ENCODE results near the gene HRK. TPM values are rescaled to one million over a fixed set of nuclear protein-coding genes. Genes with fewer than 3 reads are reported as not detected.

The HRK gene
- total RNA-seq, 1 experiment from 2014 or later: 0.55 TPM

- H3K4me1 ChIP-seq (replicated peaks; ENCODE audit: insufficient read depth): peaks cover 18% of the 10 kb centered on the region
- H3K9me3 ChIP-seq (ENCODE audit: insufficient read depth, low read depth): no peaks in the 10 kb centered on the region
- peak overlapping the region; percentile 45 for H3K27ac ChIP-seq
- no peaks in the 10 kb centered on the region for H3K36me3 ChIP-seq (ENCODE audit: low read depth)
- H3K4me2 ChIP-seq: peak overlapping the region; percentile 96
- BruUV-seq (replicated peaks): no TSS peak
- POLR2A ChIA-PET (ENCODE audit: unreplicated experiment): no interaction called here
- H2AFZ ChIP-seq: peak overlapping the region; percentile 78; the same call in 1 of the 2 replicates
- H3K4me3 ChIP-seq: peak overlapping the region; percentile 67
- H3K27me3 ChIP-seq (ENCODE audit: insufficient read depth, low read depth): peaks cover 3% of the 10 kb centered on the region; the same call in 1 of the 2 replicates
- CTCF ChIA-PET: interaction anchor here (1.2 kb wide), 1 partner anchor 145 kb away, joined by 3 read pairs; no protein-coding TSS in a partner anchor
- H3F3A ChIP-seq (ENCODE audit: insufficient read depth, low read depth): peaks cover 37% of the 10 kb centered on the region
- H3K79me2 ChIP-seq (ENCODE audit: low read depth): peaks cover 19% of the 10 kb centered on the region; the same call in 1 of the 2 replicates
- DNase-seq: peak; percentile 47 to 66
- no peaks in the 10 kb centered on the region for H4K20me1 ChIP-seq (ENCODE audit: insufficient read depth)
- H3K9me2 ChIP-seq (ENCODE audit: insufficient read depth): no peaks in the 10 kb centered on the region
- TF ChIP-seq EZH2 (IDR thresholded peaks at IDR 0.05; ENCODE audit: low read depth) (no peak), CTCF (conservative IDR thresholded peaks at IDR 0.05) (no peak)
- intact Hi-C loops (cut with micrococcal nuclease; ENCODE audit: unreplicated experiment): loop anchor here (1.0 to 2.0 kb wide), 2 partner anchors 36 to 144 kb away; no protein-coding TSS in a partner anchor
Measured at GRCh38 chr12:116880817-116881324, 370 bp downstream of the HRK start.

GRCh38 chr12:116880213-116880816 is 926 bp downstream of the HRK start:
- Histone ChIP-seq H3K27ac (peak overlapping the region; percentile 45), H3K36me3 (ENCODE audit: low read depth) (no peaks in the 10 kb centered on the region), H3K9me2 (ENCODE audit: insufficient read depth) (no peaks in the 10 kb centered on the region), H3F3A (ENCODE audit: insufficient read depth, low read depth) (peaks cover 37% of the 10 kb centered on the region), H4K20me1 (ENCODE audit: insufficient read depth) (no peaks in the 10 kb centered on the region), H3K9me3 (ENCODE audit: insufficient read depth, low read depth) (no peaks in the 10 kb centered on the region), H3K79me2 (ENCODE audit: low read depth) (peaks cover 19% of the 10 kb centered on the region; the same call in 1 of the 2 replicates), H3K4me2 (peak overlapping the region; percentile 96), H3K27me3 (ENCODE audit: insufficient read depth, low read depth) (peaks cover 3% of the 10 kb centered on the region; the same call in 1 of the 2 replicates), H2AFZ (peak overlapping the region; percentile 78; the same call in 1 of the 2 replicates), H3K4me3 (peak overlapping the region; percentile 67), H3K4me1 (replicated peaks; ENCODE audit: insufficient read depth) (peaks cover 18% of the 10 kb centered on the region)
- BruUV-seq (replicated peaks): no TSS peak
- TF ChIP-seq CTCF (conservative IDR thresholded peaks at IDR 0.05): no peak
- TF ChIP-seq EZH2 (IDR thresholded peaks at IDR 0.05; ENCODE audit: low read depth): no peak
- intact Hi-C loops (cut with micrococcal nuclease; ENCODE audit: unreplicated experiment): loop anchor here (2.0 kb wide), 1 partner anchor 36 kb away; no protein-coding TSS in a partner anchor
- ChIA-PET CTCF (interaction anchor here (1.2 kb wide), 1 partner anchor 144 kb away, joined by 3 read pairs; no protein-coding TSS in a partner anchor), POLR2A (ENCODE audit: unreplicated experiment) (interaction anchor here (0.5 to 0.6 kb wide), 2 partner anchors 9 to 12 kb away, joined by 3 to 4 read pairs; no protein-coding TSS in a partner anchor)
- DNase-seq: peak in 1 of 2 experiments; percentile 34

- Histone ChIP-seq H3K36me3 (ENCODE audit: low read depth) (0 out of 2 replicates have a peak, but pooled peaks cover 5% of the 10 kb centered on the region), H4K20me1 (ENCODE audit: insufficient read depth) (no peaks in the 10 kb centered on the region), H3K4me1 (replicated peaks; ENCODE audit: insufficient read depth) (peaks cover 18% of the 10 kb centered on the region), H3F3A (ENCODE audit: insufficient read depth, low read depth) (peaks cover 37% of the 10 kb centered on the region), H3K4me3 (peak overlapping the region; percentile 67), H2AFZ (peak overlapping the region; percentile 63; the same call in 1 of the 2 replicates), H3K27ac (peak overlapping the region; percentile 55), H3K4me2 (peak overlapping the region; percentile 96), H3K9me3 (ENCODE audit: insufficient read depth, low read depth) (peaks cover 1% of the 10 kb centered on the region; the same call in 1 of the 2 replicates), H3K9me2 (ENCODE audit: insufficient read depth) (no peaks in the 10 kb centered on the region), H3K27me3 (ENCODE audit: insufficient read depth, low read depth) (peaks cover 3% of the 10 kb centered on the region; the same call in 1 of the 2 replicates), H3K79me2 (ENCODE audit: low read depth) (peaks cover 19% of the 10 kb centered on the region; the same call in 1 of the 2 replicates)
- no TSS peak for BruUV-seq (replicated peaks)
- ChIA-PET POLR2A (ENCODE audit: unreplicated experiment) (interaction anchor here (0.5 kb wide), 1 partner anchor 13 kb away, joined by 4 read pairs; no protein-coding TSS in a partner anchor), CTCF (interaction anchor here (1.2 kb wide), 1 partner anchor 143 kb away, joined by 3 read pairs; no protein-coding TSS in a partner anchor)
- DNase-seq: peak in 1 of 2 experiments; percentile 37
- TF ChIP-seq EZH2 (IDR thresholded peaks at IDR 0.05; ENCODE audit: low read depth): no peak
- no peak for TF ChIP-seq CTCF (conservative IDR thresholded peaks at IDR 0.05)
- intact Hi-C loops (cut with micrococcal nuclease; ENCODE audit: unreplicated experiment): loop anchor here (2.0 kb wide), 1 partner anchor 37 kb away; no protein-coding TSS in a partner anchor
Measured at GRCh38 chr12:116879509-116880212, 1.6 kb downstream of the HRK start.

Data from PC-9 (cell line).